Upper lobe of left lung (tissue), 6 donors: ENCODE data around the gene HOXD10. TPM values are rescaled to one million over a fixed set of nuclear protein-coding genes. Genes with fewer than 3 reads are reported as not detected.

Source experiments
- ATAC-seq, 2 donors: fragments of 200-7000 bp; cut with Tn5 transposase; one replicate each; pipeline ENCODE4 v1.9.1; 2022; ENCODE audit warnings: mild to moderate bottlenecking in 2 of 2, moderate library complexity in 2 of 2; ENCODE audit not compliant: low FRiP score in 2 of 2
- DNase-seq, 2 donors: peaks; one replicate each; pipeline ENCODE4 v3.0.0-alpha.2; 2019 to 2020
- H3K27ac ChIP-seq, 4 donors: fragments of 200-600 bp; sonication (generic); one replicate each; pipeline ENCODE4 v1.5.1; 2016 to 2019
- H3K27me3 ChIP-seq, 4 donors: fragments of 200-600 bp; sonication (generic); one replicate each; pipeline ENCODE4 v1.5.1; 2017 to 2019
- H3K36me3 ChIP-seq, 4 donors: fragments of 200-600 bp; sonication (generic); one replicate each; pipeline ENCODE4 v1.5.1; 2016 to 2019
- H3K4me1 ChIP-seq, 4 donors: fragments of 200-600 bp; sonication (generic); one replicate each; pipeline ENCODE4 v1.5.1; 2018 to 2019
- H3K4me3 ChIP-seq, 4 donors: fragments of 200-600 bp; sonication (generic); one replicate each; pipeline ENCODE4 v1.5.1; 2017 to 2019; ENCODE audit warnings: mild to moderate bottlenecking in 2 of 4, moderate library complexity in 1 of 4
- H3K9me3 ChIP-seq, 4 donors: fragments of 200-600 bp; sonication (generic); one replicate each; pipeline ENCODE4 v1.5.1; 2018 to 2019
- CTCF ChIP-seq, 6 experiments: fragments of 450-650 bp in 4 of 6; fragments of 200-600 bp in 2 of 6; sonication (generic) in 2 of 6; IDR thresholded peaks; one replicate each; pipeline ENCODE4 v1.5.1; 2016 to 2019; ENCODE audit warnings: antibody characterized with exemption in 6 of 6
- EP300 ChIP-seq, 4 donors: sonication (generic); formaldehyde crosslinking; IDR thresholded peaks; one replicate each; pipeline ENCODE4 v1.5.1; 2017; ENCODE audit warnings: antibody characterized with exemption in 4 of 4, control low read depth in 2 of 4
- POLR2A ChIP-seq, 4 donors: fragments of 450-650 bp; IDR thresholded peaks; one replicate each; pipeline ENCODE4 v1.5.1; 2016 to 2017; ENCODE audit warnings: antibody characterized with exemption in 4 of 4, mild to moderate bottlenecking in 2 of 4
- POLR2AphosphoS5 ChIP-seq, 2 donors: sonication (generic); formaldehyde crosslinking; IDR thresholded peaks; one replicate each; pipeline ENCODE4 v1.5.1; 2017; ENCODE audit warnings: antibody characterized with exemption in 2 of 2
- WGBS, 2 donors: methylation state at CpG; one replicate each; pipeline ENCODE4 v1.1.5; 2017 to 2018; 5-methylcytosine and 5-hydroxymethylcytosine counted together
- total RNA-seq, 6 donors: library from RNA; depleted of rRNA in 4 of 6; stranded (reverse); fragments of >200 nt in 4 of 6; gene quantifications; one replicate each; pipeline versions ENCODE4 v1.1.0 to v1.2.1, GENCODE V29; 2016 to 2021
- donor health status: DM: no; HTN: no; CAD: no; lungs with moderate emphysema.
- donor health status: DM: no; HTN: yes; CAD: no; lungs with severe emphysema.

The HOXD10 gene
- total RNA-seq, 6 donors from 2014 or later: 0.47 to 0.55 TPM; not detected in 4

DNA sequence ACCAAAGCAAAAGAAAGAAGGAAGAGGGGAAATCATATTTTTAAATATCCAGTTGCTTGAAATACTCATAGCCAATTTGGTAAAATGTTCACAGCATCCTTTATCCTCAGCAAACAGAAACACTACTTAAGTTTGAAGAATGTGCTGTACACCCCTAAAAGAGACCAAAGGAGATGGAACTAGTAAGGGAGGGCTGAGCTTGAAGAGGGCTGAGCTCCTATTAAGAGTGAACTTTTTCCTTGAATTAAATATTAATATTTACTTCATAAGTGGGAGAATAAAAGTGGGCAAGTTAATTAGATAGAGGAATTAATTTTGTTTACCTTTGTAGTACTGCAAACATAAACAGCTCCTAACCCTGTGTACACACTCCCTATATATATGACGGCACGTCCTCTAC, 39.8 kb upstream of the HOXD10 start:
- no peak overlapping the region for H3K4me3 ChIP-seq
- WGBS, 2 donors: 22 to 25% methylated on average over 2 of the region's 2 CpGs
- DNase-seq: no peak
- no peaks in the 10 kb centered on the region for H3K36me3 ChIP-seq
- peaks cover 0 to 11% (median 8%) of the 10 kb centered on the region in 4 donors for H3K9me3 ChIP-seq
- peaks cover 0 to 96% (median 51%) of the 10 kb centered on the region in 4 donors for H3K27me3 ChIP-seq
- ATAC-seq: no peak
- TF ChIP-seq EP300 (IDR thresholded peaks at IDR 0.05): no peak
- TF ChIP-seq POLR2AphosphoS5 (IDR thresholded peaks at IDR 0.05): no peak
- TF ChIP-seq CTCF (IDR thresholded peaks at IDR 0.05): no peak
- TF ChIP-seq POLR2A (IDR thresholded peaks at IDR 0.05): no peak
- peaks cover 8 to 25% (median 13%) of the 10 kb centered on the region in 4 donors for H3K4me1 ChIP-seq
- H3K27ac ChIP-seq: no peak overlapping the region

DNA sequence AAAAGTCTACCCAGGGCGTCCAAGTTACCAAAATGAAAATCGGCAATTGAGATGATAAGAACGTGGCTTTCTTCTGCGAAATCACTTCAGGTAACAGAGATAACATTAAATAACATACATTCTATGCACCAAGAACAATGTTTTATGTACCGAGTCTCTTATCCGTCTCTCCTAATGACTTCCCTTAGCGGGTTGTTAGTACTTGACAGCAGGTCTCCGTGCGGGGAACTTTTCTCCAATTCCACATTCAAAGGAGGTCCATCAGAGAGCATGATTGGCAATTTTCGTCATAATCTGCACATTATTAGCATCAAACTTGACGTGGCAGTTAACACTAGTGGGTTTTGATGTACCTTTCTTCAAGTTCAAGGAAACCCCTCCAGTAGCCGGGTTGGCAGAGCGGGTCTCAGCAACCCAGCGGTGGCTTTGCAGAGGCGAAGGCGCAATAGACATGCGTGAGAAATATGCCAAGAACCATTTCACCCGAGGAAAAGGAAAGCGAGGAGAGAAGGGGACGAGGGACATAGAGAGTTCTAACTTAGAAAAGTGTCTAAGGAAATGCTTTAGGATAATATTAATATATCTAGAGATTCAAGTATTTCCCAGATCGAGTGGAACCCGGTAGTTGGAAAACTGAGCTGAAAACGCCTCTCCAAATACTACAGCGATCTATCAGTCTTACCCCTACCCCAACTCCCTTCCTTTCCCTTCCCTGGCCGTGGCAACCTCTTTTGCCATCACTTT, 37.9 kb upstream of the HOXD10 start:
- ATAC-seq (no peak), DNase-seq (no peak)
- H3K4me3 ChIP-seq: no peak overlapping the region
- H3K27me3 ChIP-seq: peaks cover 0 to 96% (median 59%) of the 10 kb centered on the region in 4 donors
- H3K9me3 ChIP-seq: peaks cover 0 to 22% (median 11%) of the 10 kb centered on the region in 4 donors
- no peak for TF ChIP-seq POLR2AphosphoS5 (IDR thresholded peaks at IDR 0.05)
- TF ChIP-seq CTCF (IDR thresholded peaks at IDR 0.05): no peak
- TF ChIP-seq EP300 (IDR thresholded peaks at IDR 0.05): no peak
- TF ChIP-seq POLR2A (IDR thresholded peaks at IDR 0.05): no peak
- H3K36me3 ChIP-seq: no peaks in the 10 kb centered on the region
- whole genome bisulfite sequencing, 2 donors: 9% methylated on average over 25 of the region's 25 CpGs
- H3K4me1 ChIP-seq: peaks cover 8 to 37% (median 16%) of the 10 kb centered on the region in 4 donors
- H3K27ac ChIP-seq: no peak overlapping the region

GRCh38 chr2:176079285-176079830, 37.2 kb upstream of the HOXD10 start:
- Histone ChIP-seq H3K36me3 (no peaks in the 10 kb centered on the region), H3K27me3 (peaks cover 0 to 95% (median 58%) of the 10 kb centered on the region in 4 donors), H3K27ac (no peak overlapping the region), H3K9me3 (peaks cover 0 to 22% (median 12%) of the 10 kb centered on the region in 4 donors), H3K4me1 (peaks cover 8 to 37% (median 16%) of the 10 kb centered on the region in 4 donors), H3K4me3 (peak overlapping the region in 1 of 4 donors; percentile 18)
- 10% methylated on average over 27 to 29 of the region's 30 CpGs for WGBS, 2 donors
- no peak for TF ChIP-seq EP300 (IDR thresholded peaks at IDR 0.05)
- TF ChIP-seq POLR2A (IDR thresholded peaks at IDR 0.05): no peak
- TF ChIP-seq POLR2AphosphoS5 (IDR thresholded peaks at IDR 0.05): no peak
- TF ChIP-seq CTCF (IDR thresholded peaks at IDR 0.05): no peak
- ATAC-seq (no peak), DNase-seq (peak in 1 of 2 donors; percentile 39)

DNA sequence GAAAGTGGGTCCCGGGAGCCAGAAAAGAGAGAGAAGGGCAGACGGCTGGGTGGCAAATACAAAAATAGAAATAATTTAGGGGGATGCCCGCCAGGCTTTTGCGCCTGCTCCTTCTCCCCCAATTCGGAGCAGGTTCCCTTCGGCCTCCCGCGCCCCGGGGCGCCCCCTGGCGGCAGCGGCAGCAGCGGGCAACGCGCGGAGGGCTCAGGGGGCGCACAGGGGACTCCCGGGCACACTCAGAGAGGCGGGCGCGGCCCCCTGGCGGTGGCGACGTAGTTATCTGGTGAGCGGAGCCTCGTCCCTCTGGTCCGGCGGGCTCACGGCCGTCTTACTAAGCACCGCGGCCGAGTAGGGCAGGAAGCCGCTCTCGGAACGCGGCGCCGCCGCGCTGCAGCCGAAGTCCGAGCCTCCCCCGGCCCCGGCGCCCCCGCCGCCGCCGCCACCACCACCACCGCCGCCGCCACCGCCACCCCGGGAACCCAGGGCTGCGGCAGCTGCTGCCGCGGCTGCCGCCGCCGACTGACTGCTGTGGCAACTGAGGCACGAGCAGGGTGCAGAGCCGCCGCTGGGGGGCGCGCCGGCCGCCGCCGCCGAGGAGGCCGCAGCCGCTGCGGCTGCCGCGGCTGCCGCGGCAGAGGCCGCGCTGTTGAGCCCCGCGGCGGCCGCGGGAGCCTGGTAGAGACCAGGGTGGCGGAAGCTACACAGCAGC, 36.6 kb upstream of the HOXD10 start:
- TF ChIP-seq POLR2A (IDR thresholded peaks at IDR 0.05): no peak
- TF ChIP-seq CTCF (IDR thresholded peaks at IDR 0.05): peak; percentile 25 to 53 (median 34)
- 5% methylated on average over 4 to 59 of the region's 86 CpGs for WGBS, 2 donors
- peak overlapping the region in 2 of 4 donors; percentile 18 to 22 for H3K4me3 ChIP-seq
- DNase-seq (peak in 1 of 2 donors; percentile 88), ATAC-seq (peak in 1 of 2 donors; percentile 47)
- H3K4me1 ChIP-seq: peaks cover 8 to 42% (median 16%) of the 10 kb centered on the region in 4 donors
- H3K36me3 ChIP-seq: no peaks in the 10 kb centered on the region
- peaks cover 0 to 22% (median 12%) of the 10 kb centered on the region in 4 donors for H3K9me3 ChIP-seq
- H3K27me3 ChIP-seq: peaks cover 0 to 95% (median 58%) of the 10 kb centered on the region in 4 donors
- H3K27ac ChIP-seq: no peak overlapping the region
